HS-5 (cell line): Measurements from ENCODE around the gene CDPF1.

ENCODE experiments used
- DNase-seq: peaks from one replicate; pipeline ENCODE4 v3.0.0-alpha.2; 2012; ENCODE audit warnings: low read depth

The CDPF1 gene, protein sequence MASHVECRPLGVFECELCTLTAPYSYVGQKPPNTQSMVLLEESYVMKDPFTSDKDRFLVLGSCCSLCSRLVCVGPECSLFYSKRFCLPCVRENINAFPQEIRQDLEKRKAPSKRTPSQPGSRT

DNA sequence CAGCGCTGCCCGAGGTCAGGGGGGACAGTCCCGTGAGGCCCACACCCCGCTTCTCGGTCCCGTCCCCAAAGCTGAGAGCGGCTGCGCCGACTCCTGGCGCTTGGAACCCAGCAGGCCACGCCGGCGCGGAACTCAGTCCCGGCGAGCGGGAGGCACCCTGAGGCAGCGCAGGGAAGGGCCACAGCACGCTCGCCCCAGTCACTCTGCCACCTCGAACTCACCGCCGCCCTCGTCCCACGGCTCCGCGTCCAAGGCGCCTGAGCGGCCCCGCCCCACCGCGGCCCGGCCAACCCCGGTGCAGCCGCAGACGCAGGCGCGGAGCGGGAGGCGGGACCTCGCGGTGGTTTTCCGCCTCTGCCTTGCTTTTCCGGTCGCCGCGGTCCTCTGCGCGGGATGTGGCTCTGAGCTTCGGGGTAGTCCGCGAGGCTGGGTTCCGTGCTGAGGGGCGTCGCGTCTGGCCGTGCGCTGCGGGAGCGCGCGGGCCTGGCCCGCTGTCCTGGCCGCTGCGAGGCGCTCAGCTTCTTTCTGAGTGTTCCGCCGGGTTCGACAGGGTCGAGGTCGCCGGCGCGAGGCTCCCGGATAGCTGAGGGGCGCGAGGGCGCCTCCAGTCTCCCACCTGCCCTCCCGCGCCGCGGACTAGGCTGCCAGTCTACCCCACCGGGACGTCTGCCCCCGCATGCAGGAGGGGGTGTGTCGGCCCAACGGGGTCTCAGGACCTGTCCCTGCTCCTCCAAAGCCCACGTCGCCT is at the start of gene CDPF1:
Gene CDPF1 (minus strand): TSS at position 259 of the 748 bp plus-strand sequence. CDS start 2,009 bp downstream, outside the sequence.
- DNase-seq = peak; percentile 42

DNA sequence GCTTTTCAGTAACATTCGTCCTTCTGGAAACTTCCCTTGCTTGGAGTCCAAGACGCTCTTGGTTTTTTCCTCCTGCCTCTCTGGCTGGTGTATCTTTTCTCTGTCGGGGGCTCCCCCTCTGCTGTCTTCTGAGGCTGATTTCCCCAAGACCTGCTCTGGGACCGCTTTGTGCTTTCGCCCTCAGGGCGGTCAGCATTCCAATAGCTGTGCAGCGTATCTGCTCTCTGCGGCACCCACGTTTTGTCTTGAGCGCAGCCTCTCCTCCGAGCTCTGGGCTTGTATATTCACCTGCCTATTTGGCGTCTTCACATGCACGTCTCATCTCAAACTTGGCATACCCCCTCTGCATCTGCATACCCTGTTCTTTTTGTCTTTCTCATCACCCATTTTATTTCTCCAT is 49.0 kb upstream of the CDPF1 start:
- DNase-seq = no peak

DNA sequence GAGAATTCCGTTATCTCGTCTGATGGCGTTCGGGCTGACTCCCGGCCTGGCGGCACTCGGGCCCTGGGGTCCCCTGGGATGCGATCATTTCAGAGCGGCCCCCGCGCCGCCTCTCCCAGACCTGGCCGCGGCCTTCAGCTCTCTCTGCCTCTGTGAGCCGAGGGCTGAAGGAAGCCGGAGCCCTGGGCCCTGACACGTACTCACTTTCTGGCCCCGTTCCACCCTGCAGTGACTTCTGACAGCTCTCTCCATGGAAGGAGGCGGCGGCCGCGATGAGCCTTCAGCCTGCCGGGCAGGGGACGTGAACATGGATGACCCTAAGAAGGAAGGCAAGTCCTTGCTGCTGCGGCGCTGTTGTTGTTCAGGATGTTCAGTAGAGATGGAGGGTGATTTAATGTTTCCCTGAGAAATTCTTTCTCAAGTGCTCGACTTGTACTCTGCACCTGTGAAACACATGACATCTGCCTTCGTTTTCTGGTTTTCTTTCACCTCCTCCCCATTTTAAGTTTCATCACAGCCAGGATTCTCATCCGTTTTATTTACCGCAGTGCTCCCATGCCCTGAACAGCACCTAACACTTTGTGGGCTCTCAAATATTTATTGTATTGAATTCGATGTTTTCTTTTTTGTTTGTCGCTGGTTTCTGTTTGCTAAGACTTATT is 47.2 kb upstream of the CDPF1 start:
- no peak for DNase-seq

DNA sequence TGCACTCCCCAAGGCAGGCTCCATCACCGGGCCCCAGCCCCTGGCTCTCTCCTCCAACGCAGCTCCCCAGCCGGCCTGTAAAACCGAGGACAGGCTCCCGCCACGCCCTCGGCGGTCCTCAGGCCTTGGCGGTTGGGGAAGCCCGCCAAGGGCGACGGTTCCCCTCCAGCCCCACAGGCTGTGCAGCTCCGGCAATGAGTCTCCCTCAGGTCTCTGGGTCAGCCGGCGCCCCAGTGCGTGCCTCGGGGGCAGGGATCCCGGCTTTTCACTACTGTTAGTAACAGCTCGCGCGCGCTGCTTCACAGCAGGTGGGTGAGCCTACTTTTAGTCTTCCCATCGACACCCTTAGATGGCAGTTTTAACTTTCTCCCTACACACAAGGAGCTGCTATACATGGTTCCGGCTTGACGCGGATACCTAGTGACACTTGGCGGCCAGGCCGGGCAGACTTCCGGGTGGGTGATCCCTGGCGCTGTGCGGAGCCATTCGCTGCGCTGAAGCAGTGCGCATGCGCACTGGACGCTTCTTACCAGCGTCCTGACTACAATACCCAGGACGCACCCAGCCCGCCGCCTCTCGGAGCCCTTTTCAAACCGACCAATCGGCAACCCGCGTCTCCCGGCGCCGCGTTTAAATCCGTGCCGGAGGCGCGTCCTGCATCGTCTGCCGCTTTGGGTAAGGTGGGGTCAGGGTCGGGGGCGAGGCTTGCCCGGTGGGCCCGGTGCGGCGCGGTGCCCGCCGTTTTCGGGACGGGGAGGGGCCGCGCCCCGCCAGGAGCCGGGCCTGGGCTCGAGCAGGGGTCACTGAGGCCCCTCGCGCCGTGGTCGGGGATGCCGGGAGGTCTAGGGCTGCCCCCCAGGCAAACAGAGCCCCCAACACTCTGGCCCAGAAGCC is 46.4 kb upstream of the CDPF1 start, which contains the start of gene GTSE1:
Gene GTSE1 (plus strand): TSS at position 614 of the 894 bp plus-strand sequence. CDS start 531 bp downstream, outside the sequence.
- peak; percentile 92 for DNase-seq

DNA sequence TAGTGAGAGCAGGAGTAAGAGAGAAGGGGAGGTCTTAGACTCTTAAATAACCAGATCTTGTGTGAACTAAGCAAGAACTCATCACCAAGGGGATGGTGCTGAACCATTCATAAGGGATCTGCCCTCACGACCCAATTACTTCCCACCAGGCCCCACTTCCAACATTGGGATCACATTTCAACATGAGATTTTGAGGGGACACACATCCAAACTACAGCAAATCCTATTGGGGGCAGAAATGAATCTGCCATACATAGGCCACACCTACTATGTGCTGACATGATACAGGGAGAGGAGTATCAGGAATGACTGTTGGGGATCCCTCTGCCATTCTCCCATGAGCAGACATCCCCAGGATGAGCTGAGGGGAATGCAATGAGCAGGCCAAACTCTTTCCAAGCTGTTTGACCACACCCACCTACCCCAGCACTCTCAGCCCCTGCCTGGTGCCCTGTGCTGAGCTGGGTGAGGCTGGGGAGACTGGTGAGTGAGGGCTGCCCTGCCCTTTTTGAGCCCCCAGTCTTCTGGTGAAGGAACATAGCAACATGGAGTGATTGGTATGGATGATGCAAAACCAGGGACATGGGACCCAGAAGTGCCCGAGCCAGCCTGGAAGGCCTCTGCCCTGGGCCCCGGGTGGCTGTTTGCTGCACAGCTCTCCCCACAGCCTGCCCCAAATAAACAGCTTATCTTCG is 45.3 kb upstream of the CDPF1 start:
- DNase-seq = no peak

DNA sequence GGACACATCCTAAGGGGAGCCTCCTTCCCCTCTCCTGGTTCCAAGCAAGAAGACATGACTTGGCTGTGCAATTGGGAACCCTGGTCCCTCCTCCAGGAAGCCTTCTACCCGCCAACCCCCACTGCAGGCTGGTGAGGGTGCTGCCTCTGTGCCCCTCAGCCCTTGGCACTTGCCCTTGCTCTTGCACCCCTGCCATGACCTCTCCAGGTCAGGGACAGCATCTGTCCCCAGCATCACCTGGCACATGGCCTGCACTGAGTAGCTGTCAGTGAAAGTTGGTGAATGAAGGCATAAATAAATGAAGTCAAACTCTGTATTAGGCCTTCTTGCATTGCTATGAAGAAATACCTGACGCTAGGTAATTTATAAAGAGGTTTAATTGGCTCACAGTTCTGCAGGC is 44.7 kb upstream of the CDPF1 start:
- DNase-seq = no peak

DNA sequence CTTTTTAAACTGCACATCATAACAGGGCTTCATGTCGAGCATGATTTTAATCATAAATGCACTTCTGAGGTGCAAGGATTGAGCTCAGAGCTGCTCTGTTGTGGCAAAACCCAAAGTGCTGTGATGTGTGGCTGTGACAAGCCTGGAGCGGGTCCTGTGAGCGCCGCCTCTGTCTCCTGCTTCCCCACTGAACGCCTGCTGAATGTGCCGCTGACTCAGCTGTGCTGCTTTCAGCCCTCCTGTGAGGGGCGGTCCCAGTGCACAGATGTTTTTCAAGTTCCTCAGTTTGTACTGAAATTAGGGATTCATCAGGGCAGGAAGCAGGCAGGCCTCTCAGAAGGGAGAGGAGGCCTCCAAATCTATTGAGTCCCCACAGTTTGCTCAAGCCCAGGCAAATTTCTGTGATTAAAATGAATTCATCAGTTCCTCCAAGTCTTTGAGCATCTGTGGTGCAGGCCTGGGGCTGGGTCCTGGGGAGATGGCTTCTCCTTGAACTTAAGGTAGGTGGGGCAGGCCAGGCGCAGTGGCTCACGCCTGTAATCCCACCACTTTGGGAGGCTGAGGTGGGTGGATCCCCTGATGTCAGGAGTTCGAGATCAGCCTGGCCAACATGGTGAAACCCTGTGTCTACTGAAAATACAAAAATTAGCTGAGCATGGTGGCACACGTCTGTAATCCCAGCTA is 43.6 kb upstream of the CDPF1 start:
- DNase-seq = no peak

DNA sequence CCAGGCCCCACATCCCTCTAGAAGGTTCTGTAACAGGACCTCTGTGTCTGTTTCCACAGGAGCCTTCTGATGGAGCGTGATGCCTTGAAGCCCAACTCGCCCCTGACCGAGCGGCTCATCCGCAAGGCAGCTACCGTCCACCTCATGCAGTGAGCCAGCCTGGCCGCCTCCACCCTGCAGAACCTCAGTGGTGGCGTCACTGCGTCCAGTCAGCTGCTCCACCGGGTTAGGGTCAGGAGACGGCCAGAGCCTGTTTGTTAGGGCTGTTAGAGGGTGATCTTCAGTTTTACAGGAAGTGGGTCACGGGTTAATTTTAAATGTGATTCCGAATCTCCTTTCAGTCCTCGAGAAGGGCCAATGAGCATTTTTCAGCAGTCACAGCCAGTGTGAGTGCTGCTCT is 42.6 kb upstream of the CDPF1 start:
- no peak for DNase-seq

DNA sequence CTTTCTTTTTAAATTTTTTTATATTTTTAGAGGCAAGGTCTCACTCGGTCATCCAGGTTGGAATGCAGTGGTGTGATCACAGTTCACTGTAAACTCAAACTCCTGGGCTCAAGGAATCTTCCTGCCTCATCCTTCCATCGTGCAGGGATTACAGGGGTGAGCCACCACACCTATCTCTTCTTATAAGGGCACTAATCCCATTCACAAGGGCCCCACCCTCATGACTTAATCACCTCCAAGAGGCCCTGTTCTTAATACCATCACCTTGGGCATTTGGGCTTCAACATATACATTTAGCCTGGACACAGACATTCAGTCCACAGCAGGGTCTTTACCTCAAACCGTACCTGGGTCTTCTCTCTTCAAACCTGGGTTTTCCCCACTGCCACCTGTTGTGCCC is 42.1 kb upstream of the CDPF1 start:
- no peak for DNase-seq

DNA sequence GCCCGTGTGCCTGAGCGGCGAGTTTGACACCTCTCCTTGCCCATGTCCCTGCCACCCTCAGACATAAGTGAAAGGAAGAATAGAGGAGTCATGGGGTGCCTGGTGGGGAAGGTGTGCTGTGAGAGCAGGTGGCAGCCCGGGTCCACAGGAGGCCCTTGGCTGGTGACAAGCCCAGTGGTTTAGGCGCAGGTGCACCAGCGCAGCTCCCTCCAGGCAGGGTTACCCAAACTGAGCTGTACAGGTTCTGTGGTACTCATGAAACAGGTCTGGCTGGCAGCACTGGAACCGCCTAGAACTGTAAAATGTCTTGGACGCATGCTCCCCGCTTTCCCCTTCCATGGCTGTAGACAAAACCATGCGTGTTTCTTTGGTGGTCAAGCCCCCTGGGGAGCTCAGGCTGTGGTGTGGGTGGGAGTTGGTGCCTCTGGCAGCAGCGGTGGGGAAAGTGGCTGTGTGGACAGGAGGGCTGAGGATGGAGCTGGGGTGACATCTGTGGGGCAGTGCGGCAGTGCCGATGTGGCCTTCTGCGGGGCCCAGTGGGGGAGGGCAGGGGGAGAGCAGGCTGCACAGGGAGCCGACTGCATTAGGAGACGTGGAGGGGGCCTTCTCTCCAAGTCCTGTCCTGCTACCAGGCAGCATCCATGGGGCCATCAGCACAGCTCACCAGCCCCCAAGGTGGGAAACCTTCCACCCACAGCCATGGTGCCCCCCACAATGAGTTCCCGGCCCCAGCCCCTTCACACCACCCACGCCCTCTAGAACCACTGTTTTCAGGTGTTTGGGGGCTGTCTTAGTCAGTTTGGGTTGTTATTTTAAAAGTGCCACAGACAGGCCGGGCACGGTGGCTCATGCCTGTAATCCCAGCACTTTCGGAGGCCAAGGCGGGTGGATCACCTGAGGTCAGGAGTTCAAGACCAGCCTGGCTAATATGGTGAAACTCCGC is 41.0 kb upstream of the CDPF1 start:
- no peak for DNase-seq

DNA sequence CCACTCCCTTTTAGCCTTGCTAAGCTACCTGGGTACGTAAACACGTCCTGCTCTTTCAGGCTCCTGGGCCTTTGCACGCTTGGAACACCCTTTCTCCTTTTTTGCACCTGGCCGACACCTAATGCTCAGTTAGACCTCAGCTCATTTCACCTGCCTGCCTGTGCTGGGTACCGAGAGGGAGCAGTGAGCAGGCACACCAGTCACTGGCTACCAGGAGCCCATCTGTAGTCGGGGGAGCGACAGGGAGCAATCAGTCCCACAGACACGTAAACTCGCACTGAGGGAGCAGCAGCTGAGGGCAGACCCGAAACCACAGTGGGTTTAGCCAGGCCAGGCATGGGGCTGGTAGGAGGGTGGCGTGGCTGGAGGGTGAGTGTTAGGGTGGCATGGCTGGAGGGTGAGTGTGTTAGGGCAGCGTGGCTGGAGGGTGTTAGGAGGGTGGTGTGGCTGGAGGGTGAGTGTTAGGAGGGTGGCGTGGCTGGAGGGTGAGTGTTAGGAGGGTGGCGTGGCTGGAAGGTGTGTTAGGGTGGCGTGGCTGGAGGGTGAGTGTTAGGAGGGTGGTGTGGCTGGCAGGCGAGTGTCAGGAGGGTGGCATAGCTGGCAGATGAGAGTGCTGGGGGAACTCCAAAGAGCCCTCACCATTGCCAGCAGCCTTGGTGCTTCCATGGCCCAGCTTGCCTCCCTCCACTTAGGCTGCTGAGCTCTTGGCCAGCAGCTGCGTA is 40.2 kb upstream of the CDPF1 start:
- DNase-seq = no peak

DNA sequence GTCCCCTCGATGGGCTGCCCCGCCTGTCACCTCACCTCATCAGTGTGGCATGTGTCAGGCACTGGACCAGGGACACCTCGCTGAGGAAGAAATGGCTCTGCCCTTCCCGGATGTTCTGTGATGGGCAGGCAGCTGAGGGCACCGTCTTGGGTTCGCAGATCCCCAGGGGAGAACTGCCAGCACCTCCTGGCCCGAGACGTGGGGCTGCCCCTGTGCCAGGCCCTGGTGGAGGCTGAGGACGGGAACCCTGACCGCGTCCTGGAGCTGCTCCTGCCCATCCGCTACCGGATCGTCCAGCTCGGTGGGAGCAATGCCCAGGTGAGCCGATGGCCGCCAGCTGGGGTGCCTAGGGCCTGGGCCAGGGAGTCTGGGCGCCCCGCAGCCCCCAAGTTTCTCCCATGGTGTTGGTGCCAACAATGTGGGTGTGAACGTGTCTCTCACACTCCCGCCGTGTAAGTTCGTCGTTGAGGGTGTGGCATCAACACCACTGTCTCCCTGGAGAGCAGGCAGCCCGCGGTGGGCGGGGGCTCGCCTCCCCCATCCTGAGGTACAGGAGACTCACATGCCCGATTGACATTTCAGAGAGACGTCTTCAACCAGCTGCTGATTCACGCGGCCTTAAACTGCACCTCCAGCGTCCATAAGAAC is 39.3 kb upstream of the CDPF1 start:
- no peak for DNase-seq

DNA sequence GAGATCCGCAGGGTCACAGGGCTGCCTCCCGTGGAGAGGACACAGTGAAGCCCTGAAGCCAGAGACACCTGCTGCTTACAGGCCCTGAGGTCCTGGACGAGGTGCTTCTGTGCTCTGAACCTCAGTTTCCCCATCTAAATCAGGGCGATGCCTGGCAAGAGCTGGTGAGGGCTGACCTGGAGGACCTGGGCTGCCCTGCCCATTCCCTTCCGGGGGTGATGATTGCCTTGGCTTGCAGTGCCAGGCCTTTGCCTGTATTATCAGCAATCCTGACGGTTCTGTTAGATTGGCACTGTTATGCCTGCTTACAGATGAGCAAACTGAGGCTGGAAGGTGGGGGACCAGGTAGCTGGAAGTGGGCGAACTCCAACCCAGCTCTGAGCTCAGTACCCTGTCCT is 38.8 kb upstream of the CDPF1 start:
- no peak for DNase-seq

DNA sequence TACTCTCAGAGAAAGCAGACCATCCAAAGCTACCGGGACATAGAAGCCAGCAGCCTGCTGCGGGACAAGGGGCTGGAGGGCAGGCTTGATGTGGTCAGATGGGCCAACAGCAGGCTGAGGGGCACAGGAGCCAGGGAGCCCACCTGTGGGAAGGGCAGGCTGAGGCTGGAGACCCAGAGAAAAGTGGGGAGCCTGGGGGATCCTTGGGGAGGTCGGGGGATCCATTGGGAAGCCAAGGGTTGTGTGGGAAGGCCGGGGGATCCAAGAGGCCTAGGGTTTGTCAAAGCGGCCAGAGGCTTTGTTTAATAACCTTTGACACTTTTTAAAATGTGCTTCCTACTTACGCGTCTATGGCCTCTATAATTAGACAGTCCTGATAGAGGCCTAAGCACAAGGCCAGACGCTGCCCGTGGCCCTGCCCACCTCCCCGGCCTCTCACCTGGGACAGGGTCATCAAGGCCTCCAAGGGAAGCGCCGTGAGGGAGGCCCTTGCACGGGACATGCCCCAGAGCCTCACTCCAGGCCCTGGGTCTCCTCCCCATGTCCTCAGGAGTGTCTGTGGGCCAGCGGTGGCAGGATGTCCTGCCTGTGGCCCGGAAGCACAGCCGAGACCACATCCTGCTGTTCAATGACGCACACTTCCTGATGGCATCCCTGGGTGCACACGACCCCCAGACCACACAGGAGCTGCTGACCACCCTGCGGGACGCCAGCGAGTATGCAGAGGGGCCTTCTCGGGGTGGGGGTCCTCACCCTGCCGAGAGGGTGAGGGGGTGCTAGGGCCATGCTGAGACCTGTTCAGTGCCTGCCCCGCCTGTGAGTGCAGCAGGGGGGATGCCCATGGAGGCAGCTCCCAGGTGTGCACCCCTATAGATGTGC is 38.0 kb upstream of the CDPF1 start:
- no peak for DNase-seq

DNA sequence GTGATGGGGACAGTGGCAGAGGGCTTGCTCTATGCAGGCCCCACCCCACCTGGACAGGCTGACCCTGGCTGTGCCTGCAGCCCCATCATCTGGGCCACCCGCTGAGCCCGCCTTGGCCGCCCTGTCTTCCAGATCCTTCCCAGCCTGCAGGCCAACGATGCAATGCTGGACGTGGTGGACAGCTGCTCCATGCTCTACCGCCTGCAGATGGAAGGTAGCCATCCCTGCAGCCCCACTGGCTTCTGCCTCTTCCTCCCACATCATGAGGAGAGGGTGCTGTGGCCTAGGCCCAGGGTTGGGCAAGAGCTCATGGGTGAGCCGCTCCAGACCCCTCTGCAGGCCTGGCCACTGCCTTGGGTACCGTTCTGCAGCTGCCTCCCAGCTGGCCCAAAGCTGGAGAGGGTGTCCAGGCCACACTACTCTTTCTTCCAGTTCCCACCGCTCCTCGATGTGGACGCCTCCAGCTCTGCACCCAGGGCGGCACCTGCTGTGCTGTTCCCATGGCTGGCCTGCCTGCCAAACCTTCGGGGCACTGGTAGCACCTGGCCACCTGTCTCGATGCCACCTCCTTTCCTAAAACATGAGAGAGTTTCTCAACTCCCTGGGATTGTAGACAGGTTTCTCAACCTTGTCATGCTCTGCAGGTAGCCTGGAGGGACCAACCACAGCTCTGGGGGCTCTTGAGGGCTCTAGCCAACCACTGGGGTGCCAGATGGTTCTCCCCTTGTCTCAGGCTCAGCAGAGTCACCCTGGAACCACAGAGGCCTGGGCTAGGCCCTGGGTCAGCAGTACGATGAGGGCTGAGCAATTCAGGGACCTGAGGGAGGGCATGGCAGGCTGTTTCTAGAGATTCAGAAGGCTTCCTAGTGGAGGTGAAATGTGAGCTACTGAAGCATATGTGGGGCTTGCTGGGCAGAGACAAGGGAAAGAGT is 37.1 kb upstream of the CDPF1 start:
- no peak for DNase-seq

DNA sequence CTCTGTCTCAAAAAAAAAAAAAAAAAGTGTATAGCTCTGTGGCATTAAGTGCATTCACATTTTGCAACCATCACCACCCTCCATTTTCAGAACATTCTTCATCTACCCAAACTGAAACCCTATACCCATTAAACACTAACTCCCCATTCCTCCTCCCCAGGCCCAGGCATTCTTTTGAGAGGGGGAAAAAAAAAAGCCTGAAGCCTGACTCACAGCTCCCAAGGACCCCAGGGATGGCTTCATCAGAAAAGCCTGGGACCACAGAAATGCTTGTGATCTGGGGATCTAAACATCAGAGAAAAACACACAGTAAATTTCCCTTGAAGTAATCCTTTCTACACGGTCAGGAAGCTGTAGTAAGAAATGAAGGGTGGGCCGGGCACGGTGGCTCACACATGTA is 35.9 kb upstream of the CDPF1 start:
- no peak for DNase-seq
